Measurements from ENCODE around the gene CPEB3.

- no peak for TF ChIP-seq CTCF (IDR thresholded peaks at IDR 0.05; ENCODE audit: borderline replicate concordance, extremely low read depth, low read length, poor library complexity, severe bottlenecking)
- no peak for TF ChIP-seq EZH2 (IDR thresholded peaks at IDR 0.05; ENCODE audit: borderline replicate concordance, low read depth, low read length, severe bottlenecking)
Measured at GRCh38 chr10:92150823-92151222, 140.1 kb downstream of the CPEB3 start.
